Loucy (cell line): ENCODE data around the gene LMO4.

ENCODE experiments used
- H2AFZ ChIP-seq: fragments of 200-600 bp; sonication (generic); 2 replicates; pipeline ENCODE4 v1.6.0; 2016; ENCODE audit warnings: antibody characterized with exemption, mild to moderate bottlenecking, low read length, moderate library complexity
- H3F3A ChIP-seq: fragments of 200-600 bp; 2 replicates; pipeline ENCODE4 v1.6.0; 2016; ENCODE audit warnings: antibody characterized with exemption, low read depth, mild to moderate bottlenecking
- H3K27me3 ChIP-seq: fragments of 200-600 bp; sonication (generic); 2 replicates; pipeline ENCODE4 v1.6.1; 2014; ENCODE audit warnings: low read length, mild to moderate bottlenecking; ENCODE audit not compliant: insufficient read depth, poor library complexity, severe bottlenecking
- H3K36me3 ChIP-seq: fragments of 200-600 bp; sonication (generic); 2 replicates; pipeline ENCODE4 v1.6.1; 2016; ENCODE audit warnings: low read length; ENCODE audit not compliant: insufficient read depth
- H3K4me1 ChIP-seq: fragments of 200-600 bp; sonication (generic); 2 replicates; pipeline ENCODE4 v1.5.1; 2014; ENCODE audit warnings: low read length, mild to moderate bottlenecking; ENCODE audit not compliant: insufficient read depth, poor library complexity, severe bottlenecking
- H3K4me2 ChIP-seq: fragments of 200-600 bp; sonication (generic); 2 replicates; pipeline ENCODE4 v1.6.0; 2014; ENCODE audit warnings: antibody characterized with exemption, low read length, low read depth, mild to moderate bottlenecking; ENCODE audit not compliant: poor library complexity, severe bottlenecking
- H3K4me3 ChIP-seq: fragments of 200-600 bp; sonication (generic); 2 replicates; pipeline ENCODE4 v1.5.1; 2014; ENCODE audit warnings: low read length, mild to moderate bottlenecking, mixed read lengths; ENCODE audit not compliant: poor library complexity, severe bottlenecking
- H3K79me2 ChIP-seq: fragments of 200-600 bp; sonication (generic); 2 replicates; pipeline ENCODE4 v1.6.1; 2014; ENCODE audit warnings: low read length; ENCODE audit not compliant: insufficient read depth
- H3K9ac ChIP-seq: fragments of 200-600 bp; sonication (generic); 2 replicates; pipeline ENCODE4 v1.6.0; 2014; ENCODE audit warnings: mild to moderate bottlenecking, low read depth, low read length, moderate library complexity; ENCODE audit not compliant: poor library complexity, severe bottlenecking
- H3K9me2 ChIP-seq: fragments of 200-600 bp; sonication (generic); replicated peaks from 2 replicates; pipeline ENCODE4 v1.6.1; 2016; ENCODE audit warnings: low read depth, low read length, mixed read lengths
- H3K9me3 ChIP-seq: fragments of 200-600 bp; sonication (generic); 2 replicates; pipeline ENCODE4 v1.6.1; 2014; ENCODE audit warnings: mild to moderate bottlenecking, antibody characterized with exemption, low read length, low read depth; ENCODE audit not compliant: insufficient read depth
- H4K20me1 ChIP-seq: fragments of 200-600 bp; sonication (generic); 2 replicates; pipeline ENCODE4 v1.6.0; 2014; ENCODE audit warnings: antibody characterized with exemption, low read length, mild to moderate bottlenecking; ENCODE audit not compliant: insufficient read depth, poor library complexity, severe bottlenecking
- EZH2phosphoT487 ChIP-seq: fragments of 200-600 bp; IDR thresholded peaks from 2 replicates; pipeline ENCODE4 v1.6.1; 2018; ENCODE audit warnings: antibody characterized with exemption, mild to moderate bottlenecking, moderate library complexity, borderline replicate concordance
- TF ChIP-seq, protein P1 (sequence below): fragments of 200-600 bp; sonication (generic); conservative IDR thresholded peaks from 2 replicates; pipeline ENCODE4 v1.5.1; 2014; ENCODE audit warnings: mild to moderate bottlenecking, antibody characterized with exemption, low read length

The LMO4 gene

DNA sequence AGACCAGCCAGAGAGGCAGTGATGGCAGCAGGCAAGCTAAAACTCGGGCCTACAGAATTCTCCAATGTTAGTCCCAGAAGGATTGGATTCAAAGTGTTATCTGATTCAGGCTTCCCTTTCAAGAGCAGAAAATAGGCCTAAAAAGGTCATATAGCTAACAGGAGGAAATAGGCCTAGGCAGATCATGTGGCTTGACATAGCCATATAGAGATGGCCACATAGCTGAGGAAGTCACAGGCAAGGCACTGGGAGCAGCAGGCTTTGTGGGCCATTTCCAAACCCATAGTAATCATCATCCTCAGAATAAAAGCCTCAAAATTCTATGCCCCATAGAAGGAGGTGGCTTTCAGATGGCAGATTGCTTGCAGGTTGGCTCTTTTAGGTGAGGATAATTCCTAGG, 29.0 kb upstream of the LMO4 start:
- Histone ChIP-seq H4K20me1 (no peaks in the 10 kb centered on the region), H3K36me3 (no peaks in the 10 kb centered on the region), H3K4me1 (no peaks in the 10 kb centered on the region), H3K4me3 (no peak overlapping the region), H2AFZ (peak overlapping the region; percentile 39; the same call in 1 of the 2 replicates), H3K27me3 (no peaks in the 10 kb centered on the region), H3K9me2 (no peaks in the 10 kb centered on the region), H3K79me2 (no peaks in the 10 kb centered on the region), H3F3A (no peaks in the 10 kb centered on the region), H3K9ac (no peak overlapping the region), H3K9me3 (no peaks in the 10 kb centered on the region), H3K4me2 (no peak overlapping the region)
- TF ChIP-seq, protein P1, sequence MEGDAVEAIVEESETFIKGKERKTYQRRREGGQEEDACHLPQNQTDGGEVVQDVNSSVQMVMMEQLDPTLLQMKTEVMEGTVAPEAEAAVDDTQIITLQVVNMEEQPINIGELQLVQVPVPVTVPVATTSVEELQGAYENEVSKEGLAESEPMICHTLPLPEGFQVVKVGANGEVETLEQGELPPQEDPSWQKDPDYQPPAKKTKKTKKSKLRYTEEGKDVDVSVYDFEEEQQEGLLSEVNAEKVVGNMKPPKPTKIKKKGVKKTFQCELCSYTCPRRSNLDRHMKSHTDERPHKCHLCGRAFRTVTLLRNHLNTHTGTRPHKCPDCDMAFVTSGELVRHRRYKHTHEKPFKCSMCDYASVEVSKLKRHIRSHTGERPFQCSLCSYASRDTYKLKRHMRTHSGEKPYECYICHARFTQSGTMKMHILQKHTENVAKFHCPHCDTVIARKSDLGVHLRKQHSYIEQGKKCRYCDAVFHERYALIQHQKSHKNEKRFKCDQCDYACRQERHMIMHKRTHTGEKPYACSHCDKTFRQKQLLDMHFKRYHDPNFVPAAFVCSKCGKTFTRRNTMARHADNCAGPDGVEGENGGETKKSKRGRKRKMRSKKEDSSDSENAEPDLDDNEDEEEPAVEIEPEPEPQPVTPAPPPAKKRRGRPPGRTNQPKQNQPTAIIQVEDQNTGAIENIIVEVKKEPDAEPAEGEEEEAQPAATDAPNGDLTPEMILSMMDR, result no peak
- no peak for TF ChIP-seq EZH2phosphoT487

DNA sequence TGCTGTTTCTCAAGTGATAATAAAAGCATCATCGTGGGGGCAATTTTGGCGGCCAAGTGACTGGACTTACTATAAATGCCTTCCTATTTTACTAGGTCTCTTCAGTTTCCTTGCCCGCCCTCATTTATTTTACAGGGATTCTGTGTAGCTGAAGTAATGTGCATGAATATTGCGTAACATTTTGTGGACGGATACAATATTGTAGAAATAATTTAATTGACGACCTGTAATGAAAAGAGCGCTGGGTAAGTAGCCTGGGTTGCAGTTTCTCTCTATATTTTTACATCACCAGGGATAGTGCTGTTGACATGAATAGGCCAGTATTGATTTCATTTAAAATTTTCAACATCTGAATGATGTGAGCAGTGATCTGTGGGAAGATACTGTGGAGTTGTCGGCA, 28.1 kb upstream of the LMO4 start:
- no peaks in the 10 kb centered on the region for H3K9me3 ChIP-seq
- TF ChIP-seq EZH2phosphoT487, result no peak
- TF ChIP-seq, protein P1, result no peak
- no peak overlapping the region for H2AFZ ChIP-seq
- H3K9ac ChIP-seq, result no peak overlapping the region
- no peaks in the 10 kb centered on the region for H3K9me2 ChIP-seq
- no peaks in the 10 kb centered on the region for H3K4me1 ChIP-seq
- H3K36me3 ChIP-seq, result no peaks in the 10 kb centered on the region
- H3K4me3 ChIP-seq, result no peak overlapping the region
- no peaks in the 10 kb centered on the region for H3F3A ChIP-seq
- H4K20me1 ChIP-seq, result no peaks in the 10 kb centered on the region
- H3K79me2 ChIP-seq, result no peaks in the 10 kb centered on the region
- H3K27me3 ChIP-seq, result no peaks in the 10 kb centered on the region
- H3K4me2 ChIP-seq, result no peak overlapping the region

DNA sequence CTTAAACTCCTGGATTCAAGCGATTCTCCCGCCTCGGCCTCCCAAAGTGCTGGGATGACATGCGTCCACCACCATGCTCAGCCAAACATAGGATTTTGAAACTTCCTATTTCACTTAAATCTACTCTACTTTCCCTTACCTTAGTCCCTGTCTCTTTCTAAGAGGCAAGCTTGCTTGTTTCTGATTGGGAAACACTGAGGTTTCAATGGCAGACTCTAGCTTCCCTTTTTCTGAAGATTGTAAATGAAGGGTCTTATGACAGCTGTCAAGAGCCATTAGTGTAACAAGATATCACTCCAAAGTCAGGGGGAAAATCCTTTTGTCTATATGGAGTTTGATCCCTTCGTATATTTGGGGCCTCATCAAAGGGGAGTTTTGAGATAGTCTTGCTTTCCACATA, 23.5 kb upstream of the LMO4 start:
- Histone ChIP-seq H3K4me2 (no peak overlapping the region), H3F3A (no peaks in the 10 kb centered on the region)

More for the DNA sequence above, 23.5 kb upstream of the LMO4 start:
- H3K9me3 ChIP-seq, result no peaks in the 10 kb centered on the region
- TF ChIP-seq EZH2phosphoT487, result no peak
- TF ChIP-seq, protein P1, result no peak
- H3K4me1 ChIP-seq, result no peaks in the 10 kb centered on the region
- no peaks in the 10 kb centered on the region for H3K79me2 ChIP-seq
- no peaks in the 10 kb centered on the region for H3K36me3 ChIP-seq
- H3K9ac ChIP-seq, result no peak overlapping the region
- H3K9me2 ChIP-seq, result no peaks in the 10 kb centered on the region
- H2AFZ ChIP-seq, result no peak overlapping the region
- no peaks in the 10 kb centered on the region for H3K27me3 ChIP-seq
- H3K4me3 ChIP-seq, result no peak overlapping the region
- no peaks in the 10 kb centered on the region for H4K20me1 ChIP-seq
